GM18507 (cell line): ENCODE data around the gene SCN5A.

Experiments
- DNase-seq: peaks from one replicate; pipeline ENCODE4 v3.0.0; 2011; ENCODE audit warnings: low read depth; ENCODE audit not compliant: insufficient read length; ENCODE audit errors: extremely low spot score
- FAIRE-seq: peaks from 2 replicates; lab custom pipeline; 2011; peaks lifted over from hg19 to GRCh38; lab: Jason Lieb, UNC

Gene SCN5A

DNA sequence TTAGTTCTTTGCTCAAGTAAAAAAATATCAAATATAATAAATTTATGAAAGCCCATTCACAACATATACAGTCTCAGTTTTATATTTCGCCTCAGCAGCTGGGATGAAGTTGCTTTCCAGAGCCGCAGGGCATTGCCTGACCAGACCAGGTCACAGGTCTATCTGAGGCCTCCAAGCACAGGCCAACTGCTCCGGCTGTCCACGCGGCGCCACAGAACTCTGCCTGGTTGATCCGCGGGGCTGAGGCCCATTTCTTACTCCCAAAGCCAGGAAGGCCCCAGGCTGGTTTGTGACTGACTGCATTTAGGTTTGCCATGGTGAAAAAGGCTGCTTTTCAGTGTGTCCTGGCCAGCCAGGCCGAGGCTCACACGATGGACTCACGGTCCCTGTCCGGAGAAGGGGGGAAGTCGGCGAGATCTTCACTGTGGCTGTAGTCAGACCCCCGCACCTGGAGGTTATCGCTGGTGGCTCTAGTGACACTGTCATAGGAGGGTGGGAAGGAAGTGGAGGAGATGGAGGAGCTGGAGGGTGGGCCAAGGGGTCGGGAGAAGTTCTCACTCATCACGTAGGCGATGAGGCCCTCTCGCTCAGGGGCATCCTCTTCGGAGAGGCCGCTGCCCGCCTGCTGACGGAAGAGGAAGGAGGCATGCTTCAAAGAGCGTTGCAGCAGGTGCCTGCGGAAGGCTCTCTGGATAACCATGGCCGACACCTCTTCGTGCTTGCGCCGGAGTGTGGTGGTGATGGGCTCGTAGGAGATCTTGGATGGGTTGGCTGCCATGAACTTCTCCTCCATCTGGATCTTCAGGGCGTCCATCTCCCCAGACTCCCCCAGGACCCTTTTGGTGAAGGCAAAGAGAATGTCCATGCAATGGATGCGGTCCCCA is 99.3 kb downstream of the SCN5A start:
- no peak for FAIRE-seq
- DNase-seq, result no peak

DNA sequence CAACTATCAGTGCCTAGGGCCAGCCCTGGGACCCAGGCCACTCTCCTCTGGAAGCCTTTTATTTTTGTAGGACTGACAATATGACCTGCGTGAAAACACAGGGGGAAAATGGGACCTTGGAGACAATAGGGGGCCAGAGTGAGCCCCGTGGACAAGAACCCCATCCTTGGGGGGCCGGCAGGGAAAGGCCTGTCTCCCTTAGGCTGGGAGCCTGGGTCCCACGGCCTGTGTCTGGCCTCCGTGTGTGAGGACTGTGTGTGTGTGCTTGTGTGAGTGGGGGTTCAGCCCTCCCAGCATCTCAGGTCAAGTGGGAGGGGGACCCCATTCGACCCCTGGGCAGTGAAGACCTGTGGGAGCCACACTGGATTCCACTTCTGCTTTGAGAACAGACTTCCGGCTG is 100.0 kb downstream of the SCN5A start:
- DNase-seq (no peak), FAIRE-seq (no peak)

DNA sequence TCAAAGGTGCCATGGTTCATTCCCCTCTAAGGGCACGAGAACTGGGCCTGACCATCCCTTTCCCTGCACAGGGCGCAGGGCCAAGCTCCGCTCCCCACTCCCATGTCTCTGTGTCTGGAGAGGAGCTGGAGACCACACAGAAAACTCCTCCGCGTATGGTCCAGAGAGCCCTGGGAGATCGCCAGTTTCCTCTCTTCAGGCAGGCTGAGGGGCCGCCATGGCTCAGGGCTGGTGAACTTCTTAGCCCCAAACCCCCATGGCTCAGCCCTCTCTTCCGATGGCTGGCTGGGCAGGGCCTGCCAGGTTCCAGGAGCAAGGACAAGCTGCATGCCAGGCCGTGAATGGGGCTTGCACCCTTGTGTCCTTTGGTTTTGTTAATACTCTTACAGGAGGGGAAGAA is 100.4 kb downstream of the SCN5A start:
- DNase-seq (no peak), FAIRE-seq (no peak)

DNA sequence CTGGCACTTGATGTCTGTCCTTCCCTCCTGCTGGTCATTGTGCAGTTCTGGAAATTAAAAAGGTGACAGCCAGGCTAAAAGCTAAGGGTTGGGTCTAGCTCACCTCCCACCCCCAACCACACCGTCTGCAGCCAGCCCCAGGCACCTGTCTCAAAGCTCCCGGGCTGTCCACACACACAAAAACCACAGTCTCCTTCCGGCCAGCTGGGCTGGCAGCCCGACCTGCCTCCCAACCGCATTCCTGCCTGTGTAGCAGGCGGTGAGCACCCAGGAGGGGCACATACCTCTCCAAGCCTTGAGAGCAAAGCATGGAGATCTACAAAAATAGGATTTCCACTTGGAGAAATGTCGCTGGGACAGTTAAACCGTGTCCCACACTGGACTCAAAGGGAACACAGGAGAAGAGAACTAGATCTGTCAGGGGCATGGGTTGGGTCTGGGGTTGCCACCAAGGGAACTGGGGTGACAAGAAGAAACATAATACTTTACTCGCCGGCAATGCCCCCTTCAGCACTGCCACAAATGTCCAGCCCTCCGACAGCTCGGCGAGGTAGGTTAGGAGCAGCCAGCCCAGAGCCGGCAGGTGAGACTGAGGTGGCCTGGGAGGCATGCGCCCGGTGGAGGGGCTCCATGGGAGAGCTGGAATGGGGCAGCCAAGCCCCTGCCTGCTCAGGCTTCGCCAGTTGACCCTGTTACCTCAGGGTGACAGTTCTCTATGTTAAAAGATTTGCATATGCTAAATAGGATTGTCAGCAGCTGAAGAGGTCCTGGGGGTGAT is 101.1 kb downstream of the SCN5A start:
- no peak for FAIRE-seq
- DNase-seq, result no peak

- FAIRE-seq (no peak), DNase-seq (no peak)
Observed at GRCh38 chr3:38545983-38546382, 103.5 kb downstream of the SCN5A start.

GRCh38 chr3:38545550-38545949 is 103.9 kb downstream of the SCN5A start:
- DNase-seq (no peak), FAIRE-seq (no peak)

DNA sequence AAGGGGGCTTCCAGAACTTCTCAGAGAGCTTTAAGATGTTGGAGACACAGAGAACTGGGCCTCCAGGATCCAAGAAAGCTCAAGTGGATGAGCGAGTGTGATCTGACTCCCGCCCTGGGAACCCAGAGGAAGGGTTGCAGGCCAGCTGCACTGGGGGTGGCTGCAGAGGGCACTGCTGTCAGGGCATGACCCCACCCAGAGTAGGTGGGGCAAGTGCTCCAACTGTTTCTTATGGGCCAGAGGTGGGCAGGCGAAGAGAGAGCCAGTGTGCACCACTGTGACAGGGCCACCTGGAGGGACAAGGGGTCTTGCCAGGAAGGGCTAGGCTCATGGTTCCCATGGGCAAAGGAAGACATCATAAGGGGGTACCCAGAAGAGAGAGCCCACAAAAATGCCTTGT is 104.6 kb downstream of the SCN5A start:
- FAIRE-seq (no peak), DNase-seq (no peak)

DNA sequence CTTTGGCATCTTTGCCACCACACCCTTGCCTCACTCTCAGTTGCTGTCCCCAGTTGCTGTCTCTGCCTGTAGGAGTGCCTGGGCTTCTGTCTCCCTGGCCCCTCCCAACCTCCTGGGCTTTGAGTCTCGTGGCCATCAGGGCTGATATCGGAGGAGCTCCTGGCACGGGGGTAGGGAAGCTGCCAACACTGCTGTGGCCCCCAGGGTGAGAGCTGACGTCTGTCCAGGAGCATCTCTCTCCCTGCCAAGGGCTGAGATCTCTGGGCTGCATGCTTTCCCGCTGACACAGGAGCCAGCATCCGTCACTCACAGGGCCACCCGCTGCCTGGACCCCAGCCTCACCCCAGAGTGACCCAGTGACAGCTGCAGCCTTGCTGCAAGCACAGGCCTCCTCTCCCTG is 105.9 kb downstream of the SCN5A start:
- DNase-seq, result no peak
- FAIRE-seq, result no peak

DNA sequence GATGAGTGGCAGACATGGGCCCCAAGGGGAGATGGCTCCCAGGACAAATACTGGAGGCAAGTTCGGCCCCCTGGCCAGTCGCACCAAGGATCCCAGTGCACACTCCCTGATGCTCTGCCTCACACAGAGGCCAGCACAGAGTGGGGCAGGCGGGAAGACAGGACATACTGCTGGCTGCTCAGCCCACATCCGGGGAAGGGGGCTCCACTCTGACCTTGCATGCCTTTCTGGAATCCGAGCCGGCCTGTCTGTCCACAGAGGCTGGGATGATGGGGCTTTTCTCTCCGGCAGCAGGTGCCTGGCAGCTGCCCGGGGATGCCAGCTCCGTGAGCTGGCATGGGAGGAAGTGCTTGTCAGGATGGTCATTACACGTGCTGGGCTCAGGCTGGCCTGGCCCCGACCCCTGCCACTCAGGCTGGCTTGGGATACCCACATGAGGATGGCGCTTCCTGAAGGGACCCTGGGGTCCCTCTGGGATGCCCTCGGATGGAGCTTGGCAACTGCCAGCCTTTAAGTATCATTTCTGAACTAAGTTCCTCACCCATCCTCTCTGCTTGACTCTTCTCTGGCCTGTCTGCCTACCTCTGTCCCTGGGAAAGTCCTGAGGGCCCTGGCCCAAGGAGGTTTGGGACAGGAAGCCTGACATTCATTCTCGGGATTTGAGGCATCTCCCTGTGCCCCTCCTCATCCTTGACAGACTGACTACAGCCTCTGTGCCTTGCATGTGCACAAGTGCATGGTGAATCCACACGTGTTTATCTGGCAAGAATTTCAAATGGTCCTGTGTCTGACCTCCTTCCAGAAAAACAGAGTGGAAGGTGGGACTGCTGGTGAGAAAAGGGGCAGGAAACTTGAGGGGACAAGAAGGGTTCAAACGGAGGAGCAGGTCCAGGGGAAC is 106.8 kb downstream of the SCN5A start:
- no peak for FAIRE-seq
- DNase-seq, result no peak

DNA sequence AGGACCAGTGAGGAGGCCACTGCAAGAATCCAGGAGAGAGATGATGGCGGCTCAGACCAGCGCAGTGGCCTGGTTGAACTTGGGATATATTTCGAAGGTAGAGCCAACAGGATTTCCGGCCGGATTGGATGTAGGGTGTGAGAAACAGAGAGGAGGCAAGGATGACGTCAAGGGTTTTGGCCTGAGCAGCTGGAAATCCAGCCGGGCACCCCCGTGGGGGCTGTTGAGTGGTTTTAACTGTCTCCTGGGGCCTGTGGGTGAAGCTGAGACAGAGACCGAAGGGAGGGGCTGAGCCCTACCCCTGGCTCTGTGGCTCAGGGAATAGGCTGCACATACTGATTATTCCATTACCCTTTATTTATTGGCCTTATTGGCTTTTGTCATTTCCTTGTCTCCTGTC is 107.7 kb downstream of the SCN5A start:
- DNase-seq (no peak), FAIRE-seq (no peak)

- DNase-seq, result no peak
- no peak for FAIRE-seq
Observed at GRCh38 chr3:38538773-38539353, 110.6 kb downstream of the SCN5A start.

DNA sequence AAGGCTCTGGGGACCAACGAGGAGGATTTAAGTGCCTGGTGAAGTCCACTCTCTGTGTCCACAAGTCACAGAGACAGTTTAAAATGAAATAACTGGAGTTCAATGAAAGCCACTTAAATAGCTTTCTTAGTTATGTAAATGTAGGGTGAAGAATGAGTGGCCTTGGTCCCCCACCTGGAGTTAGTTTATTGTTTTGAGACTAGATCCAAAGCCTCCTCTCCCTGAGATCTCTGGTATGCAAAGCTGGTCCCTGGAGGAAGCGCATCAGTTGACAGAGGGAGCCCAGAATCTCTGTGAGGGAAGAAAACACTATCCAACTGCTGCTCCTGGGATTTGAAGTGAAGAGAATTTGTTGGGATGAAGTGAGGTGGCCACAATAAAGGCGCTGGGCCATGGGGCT is 112.8 kb downstream of the SCN5A start:
- DNase-seq (no peak), FAIRE-seq (no peak)

DNA sequence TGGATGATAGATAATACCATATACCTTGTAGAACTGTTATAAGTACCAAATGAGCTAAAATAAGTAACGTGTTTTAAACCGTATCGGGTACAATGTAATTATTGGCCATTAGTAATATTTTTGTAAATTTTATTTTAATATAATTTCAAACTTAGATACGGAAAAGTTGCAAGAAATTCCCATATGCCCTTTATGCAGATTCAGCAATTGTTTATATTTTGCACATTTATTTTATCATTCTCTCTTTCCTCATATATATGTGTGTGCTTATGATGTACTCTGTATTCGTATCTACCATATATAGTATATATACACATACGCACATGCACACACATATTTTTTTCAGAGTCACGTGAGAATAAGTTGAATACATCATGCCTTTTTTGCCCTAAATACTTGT is 114.9 kb downstream of the SCN5A start:
- DNase-seq (no peak), FAIRE-seq (no peak)

GRCh38 chr3:38534180-38534579 is 115.3 kb downstream of the SCN5A start:
- FAIRE-seq, result no peak
- no peak for DNase-seq

DNA sequence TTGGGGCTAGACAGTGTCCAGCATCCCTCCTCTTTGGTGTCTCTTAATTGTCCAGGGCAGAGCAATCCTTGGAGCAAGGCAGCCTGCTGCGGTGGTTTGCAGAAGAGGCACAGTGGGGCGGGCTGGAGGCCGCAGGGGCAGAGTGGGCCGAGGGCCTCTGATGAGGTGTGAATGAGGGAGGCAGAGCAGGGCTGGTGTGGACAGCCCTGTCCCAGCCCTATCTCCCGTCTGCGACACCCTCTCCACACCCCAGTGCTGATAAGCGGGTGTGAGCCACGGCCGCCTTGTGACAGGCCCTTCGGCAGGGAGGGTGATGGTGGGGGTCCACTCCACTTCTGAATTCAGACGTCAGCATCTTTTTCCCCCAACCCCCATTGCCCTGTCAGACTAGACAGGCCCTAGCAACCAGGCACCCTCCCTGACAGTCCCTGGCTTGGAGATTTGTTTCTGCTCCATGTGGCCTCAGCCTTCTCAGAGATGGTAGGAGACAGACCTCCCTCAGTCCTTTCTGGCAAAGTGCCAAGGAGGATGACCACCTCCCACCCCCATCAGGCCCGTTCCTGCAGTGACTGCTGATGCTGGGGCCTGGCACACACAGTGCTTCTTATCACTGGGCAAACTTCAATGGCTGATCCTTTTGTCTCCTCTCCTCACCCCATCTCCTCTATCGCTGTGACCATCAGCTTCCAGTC is 116.1 kb downstream of the SCN5A start:
- no peak for FAIRE-seq
- DNase-seq, result no peak

DNA sequence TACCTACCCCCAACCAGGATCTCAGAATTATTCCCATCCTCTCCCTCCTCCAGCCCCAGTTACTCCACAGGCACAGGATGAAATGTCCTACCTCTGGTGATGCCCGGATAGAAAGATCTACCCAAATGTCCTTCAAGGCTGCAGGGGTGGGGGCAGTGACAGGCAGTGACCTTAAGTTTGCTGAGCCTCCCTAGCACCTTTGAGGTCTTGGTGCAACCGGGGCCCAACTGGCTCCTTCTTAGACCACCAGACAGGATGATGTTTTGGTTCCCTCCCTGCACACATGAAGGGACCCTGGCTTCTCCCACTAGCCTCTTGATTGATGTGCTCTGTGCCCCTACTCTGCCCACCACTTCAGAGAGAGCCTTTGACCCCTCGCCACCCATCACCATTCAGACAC is 117.0 kb downstream of the SCN5A start:
- DNase-seq, result no peak
- FAIRE-seq, result no peak

GRCh38 chr3:38528457-38528856 is 121.0 kb downstream of the SCN5A start:
- FAIRE-seq (no peak), DNase-seq (no peak)

DNA sequence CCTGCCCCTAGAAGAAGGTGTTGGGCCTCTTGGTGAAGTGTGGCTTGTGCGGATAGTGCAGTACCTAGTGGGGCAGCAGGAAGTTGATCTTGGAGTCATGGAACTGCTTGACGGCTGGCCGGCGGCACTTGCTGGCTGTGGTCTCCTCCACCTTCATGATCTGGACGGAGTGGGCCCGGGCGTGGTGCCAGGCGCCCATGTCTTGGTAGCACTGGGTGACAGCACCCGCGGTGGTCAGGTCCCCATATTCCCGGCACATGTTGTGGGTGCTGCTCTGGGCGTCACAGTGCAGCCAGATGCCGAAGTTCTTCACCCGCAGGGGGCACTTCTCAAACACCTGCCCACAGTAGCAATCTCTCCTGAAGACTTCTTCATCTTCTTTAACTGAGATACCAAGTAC is 122.7 kb downstream of the SCN5A start:
- DNase-seq (no peak), FAIRE-seq (no peak)

GRCh38 chr3:38524141-38524739 is 125.2 kb downstream of the SCN5A start:
- DNase-seq, result no peak
- no peak for FAIRE-seq
